Measurements from ENCODE around the gene ANTXR2.

The ANTXR2 gene

GRCh38 chr4:79857811-79858210, 215.2 kb downstream of the ANTXR2 start:
- no peak for DNase-seq (ENCODE audit: low read depth)
- TF ChIP-seq CTCF (IDR thresholded peaks at IDR 0.05; ENCODE audit: low read depth, low read length, missing control alignments), result no peak
- in situ Hi-C loops (cut with HindIII; ENCODE audit: low sequenced_read_pairs), result no loop called here
- H3K4me3 ChIP-seq (ENCODE audit: low read depth, low read length), result no peak overlapping the region

GRCh38 chr4:79856196-79856595, 216.8 kb downstream of the ANTXR2 start:
- H3K4me3 ChIP-seq (ENCODE audit: low read depth, low read length), result no peak overlapping the region
- in situ Hi-C loops (cut with HindIII; ENCODE audit: low sequenced_read_pairs), result no loop called here
- no peak for DNase-seq (ENCODE audit: low read depth)
- TF ChIP-seq CTCF (IDR thresholded peaks at IDR 0.05; ENCODE audit: low read depth, low read length, missing control alignments), result no peak

GRCh38 chr4:79854856-79855502, 218.1 kb downstream of the ANTXR2 start:
- DNase-seq (ENCODE audit: low read depth), result no peak
- in situ Hi-C loops (cut with HindIII; ENCODE audit: low sequenced_read_pairs), result no loop called here
- no peak for TF ChIP-seq CTCF (IDR thresholded peaks at IDR 0.05; ENCODE audit: low read depth, low read length, missing control alignments)
- H3K4me3 ChIP-seq (ENCODE audit: low read depth, low read length), result no peak overlapping the region

- DNase-seq (ENCODE audit: low read depth), result no peak
- no peak for TF ChIP-seq CTCF (IDR thresholded peaks at IDR 0.05; ENCODE audit: low read depth, low read length, missing control alignments)
- in situ Hi-C loops (cut with HindIII; ENCODE audit: low sequenced_read_pairs), result no loop called here
- no peak overlapping the region for H3K4me3 ChIP-seq (ENCODE audit: low read depth, low read length)
Observed at GRCh38 chr4:79852305-79852730, 220.7 kb downstream of the ANTXR2 start.

GRCh38 chr4:79851625-79852304, 221.3 kb downstream of the ANTXR2 start:
- H3K4me3 ChIP-seq (ENCODE audit: low read depth, low read length), result no peak overlapping the region
- TF ChIP-seq CTCF (IDR thresholded peaks at IDR 0.05; ENCODE audit: low read depth, low read length, missing control alignments), result no peak
- DNase-seq (ENCODE audit: low read depth), result no peak
- in situ Hi-C loops (cut with HindIII; ENCODE audit: low sequenced_read_pairs), result no loop called here

All from astrocyte of the cerebellum (primary cell).